Ascending aorta (tissue), 2 donors: ENCODE results near the gene ARMH4. TPM values are rescaled to one million over a fixed set of nuclear protein-coding genes. Genes with fewer than 3 reads are reported as not detected.

ENCODE experiments used
- DNase-seq, 2 donors: peaks; one replicate each; pipeline ENCODE4 v3.0.0-alpha.2; 2019; ENCODE audit warnings: low spot score in 2 of 2
- H3K27ac ChIP-seq, 2 donors: fragments of 200-600 bp; sonication (generic); one replicate each; pipeline ENCODE4 v1.5.1; 2016 to 2017; ENCODE audit warnings: mild to moderate bottlenecking in 1 of 2
- H3K27me3 ChIP-seq: fragments of 200-600 bp; sonication (generic); one replicate; pipeline ENCODE4 v1.5.1; 2017
- H3K36me3 ChIP-seq, 2 donors: fragments of 200-600 bp; sonication (generic); one replicate each; pipeline ENCODE4 v1.5.1; 2016
- H3K4me1 ChIP-seq, 2 donors: fragments of 200-600 bp; sonication (generic); one replicate each; pipeline ENCODE4 v1.5.1; 2016 to 2017; ENCODE audit warnings: mild to moderate bottlenecking in 1 of 2
- H3K4me3 ChIP-seq, 2 donors: fragments of 200-600 bp; sonication (generic); one replicate each; pipeline ENCODE4 v1.5.1; 2016 to 2017; ENCODE audit warnings: mild to moderate bottlenecking in 1 of 2
- H3K9me3 ChIP-seq, 2 donors: fragments of 200-600 bp; sonication (generic); one replicate each; pipeline ENCODE4 v1.5.1; 2016
- intact Hi-C: fragments of 100-400 bp; cut with DNase I; formaldehyde crosslinking; loops from one replicate; pipeline ENCODE4 v1.15.1; 2023
- total RNA-seq: library from RNA; depleted of rRNA; stranded (reverse); fragments of >200 nt; gene quantifications from one replicate; pipeline ENCODE4 v1.1.0, GENCODE V29; 2016
- TF ChIP-seq, protein P1 (sequence below), 3 experiments: fragments of 200-600 bp in 2 of 3; fragments of 450-650 bp in 1 of 3; sonication (generic) in 2 of 3; IDR thresholded peaks; one replicate each; pipeline ENCODE4 v1.5.1; 2016 to 2019; ENCODE audit warnings: antibody characterized with exemption in 3 of 3, mild to moderate bottlenecking in 1 of 3, moderate library complexity in 1 of 3

The ARMH4 gene
- total RNA-seq, 1 donor from 2014 or later: 3.8 TPM

- Histone ChIP-seq H3K27ac (no peak overlapping the region), H3K27me3 (no peaks in the 10 kb centered on the region), H3K36me3 (no peaks in the 10 kb centered on the region), H3K9me3 (no peaks in the 10 kb centered on the region), H3K4me1 (no peaks in the 10 kb centered on the region), H3K4me3 (no peak overlapping the region)
- TF ChIP-seq, protein P1, sequence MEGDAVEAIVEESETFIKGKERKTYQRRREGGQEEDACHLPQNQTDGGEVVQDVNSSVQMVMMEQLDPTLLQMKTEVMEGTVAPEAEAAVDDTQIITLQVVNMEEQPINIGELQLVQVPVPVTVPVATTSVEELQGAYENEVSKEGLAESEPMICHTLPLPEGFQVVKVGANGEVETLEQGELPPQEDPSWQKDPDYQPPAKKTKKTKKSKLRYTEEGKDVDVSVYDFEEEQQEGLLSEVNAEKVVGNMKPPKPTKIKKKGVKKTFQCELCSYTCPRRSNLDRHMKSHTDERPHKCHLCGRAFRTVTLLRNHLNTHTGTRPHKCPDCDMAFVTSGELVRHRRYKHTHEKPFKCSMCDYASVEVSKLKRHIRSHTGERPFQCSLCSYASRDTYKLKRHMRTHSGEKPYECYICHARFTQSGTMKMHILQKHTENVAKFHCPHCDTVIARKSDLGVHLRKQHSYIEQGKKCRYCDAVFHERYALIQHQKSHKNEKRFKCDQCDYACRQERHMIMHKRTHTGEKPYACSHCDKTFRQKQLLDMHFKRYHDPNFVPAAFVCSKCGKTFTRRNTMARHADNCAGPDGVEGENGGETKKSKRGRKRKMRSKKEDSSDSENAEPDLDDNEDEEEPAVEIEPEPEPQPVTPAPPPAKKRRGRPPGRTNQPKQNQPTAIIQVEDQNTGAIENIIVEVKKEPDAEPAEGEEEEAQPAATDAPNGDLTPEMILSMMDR (IDR thresholded peaks at IDR 0.05): no peak
- intact Hi-C loops: no loop called here
- DNase-seq: no peak
Measured at GRCh38 chr14:58145936-58146335, 6.1 kb downstream of the ARMH4 start.

GRCh38 chr14:58143106-58143505 is 8.9 kb downstream of the ARMH4 start:
- H3K27ac ChIP-seq: no peak overlapping the region
- no peaks in the 10 kb centered on the region for H3K27me3 ChIP-seq
- no peak overlapping the region for H3K4me3 ChIP-seq
- intact Hi-C loops: no loop called here
- no peaks in the 10 kb centered on the region for H3K9me3 ChIP-seq
- H3K4me1 ChIP-seq: no peaks in the 10 kb centered on the region
- TF ChIP-seq, protein P1 (IDR thresholded peaks at IDR 0.05): no peak
- H3K36me3 ChIP-seq: peaks cover 0 to 5% of the 10 kb centered on the region in 2 donors
- no peak for DNase-seq

DNA sequence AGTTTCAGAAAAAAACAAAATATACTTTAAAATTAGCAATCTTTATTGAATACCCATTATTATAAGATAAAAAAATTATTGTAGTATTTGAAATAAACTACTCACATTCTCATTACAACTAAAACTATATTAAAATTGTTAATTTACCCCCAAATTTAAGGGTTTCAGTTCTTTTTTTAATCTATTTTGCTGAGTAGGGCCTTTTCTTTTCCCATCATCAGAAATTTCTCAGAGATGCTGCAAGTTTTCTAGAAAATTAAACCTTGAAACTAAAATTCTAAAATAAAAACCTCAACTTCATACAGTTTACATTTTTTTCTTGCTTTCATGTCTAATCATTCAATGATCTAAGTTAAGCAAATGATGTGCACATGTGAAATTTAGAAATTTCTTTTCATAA is 10.1 kb downstream of the ARMH4 start:
- intact Hi-C loops: no loop called here
- TF ChIP-seq, protein P1 (IDR thresholded peaks at IDR 0.05): no peak
- Histone ChIP-seq H3K9me3 (no peaks in the 10 kb centered on the region), H3K27ac (no peak overlapping the region), H3K4me3 (no peak overlapping the region), H3K36me3 (peaks cover 0 to 7% of the 10 kb centered on the region in 2 donors), H3K27me3 (no peaks in the 10 kb centered on the region), H3K4me1 (no peaks in the 10 kb centered on the region)
- no peak for DNase-seq

- H3K9me3 ChIP-seq: no peaks in the 10 kb centered on the region
- no peak for DNase-seq
- H3K4me3 ChIP-seq: no peak overlapping the region
- intact Hi-C loops: no loop called here
- no peaks in the 10 kb centered on the region for H3K4me1 ChIP-seq
- H3K27me3 ChIP-seq: no peaks in the 10 kb centered on the region
- H3K36me3 ChIP-seq: peaks cover 0 to 7% of the 10 kb centered on the region in 2 donors
- no peak overlapping the region for H3K27ac ChIP-seq
- TF ChIP-seq, protein P1 (IDR thresholded peaks at IDR 0.05): no peak
Measured at GRCh38 chr14:58138714-58139482, 13.1 kb downstream of the ARMH4 start.

DNA sequence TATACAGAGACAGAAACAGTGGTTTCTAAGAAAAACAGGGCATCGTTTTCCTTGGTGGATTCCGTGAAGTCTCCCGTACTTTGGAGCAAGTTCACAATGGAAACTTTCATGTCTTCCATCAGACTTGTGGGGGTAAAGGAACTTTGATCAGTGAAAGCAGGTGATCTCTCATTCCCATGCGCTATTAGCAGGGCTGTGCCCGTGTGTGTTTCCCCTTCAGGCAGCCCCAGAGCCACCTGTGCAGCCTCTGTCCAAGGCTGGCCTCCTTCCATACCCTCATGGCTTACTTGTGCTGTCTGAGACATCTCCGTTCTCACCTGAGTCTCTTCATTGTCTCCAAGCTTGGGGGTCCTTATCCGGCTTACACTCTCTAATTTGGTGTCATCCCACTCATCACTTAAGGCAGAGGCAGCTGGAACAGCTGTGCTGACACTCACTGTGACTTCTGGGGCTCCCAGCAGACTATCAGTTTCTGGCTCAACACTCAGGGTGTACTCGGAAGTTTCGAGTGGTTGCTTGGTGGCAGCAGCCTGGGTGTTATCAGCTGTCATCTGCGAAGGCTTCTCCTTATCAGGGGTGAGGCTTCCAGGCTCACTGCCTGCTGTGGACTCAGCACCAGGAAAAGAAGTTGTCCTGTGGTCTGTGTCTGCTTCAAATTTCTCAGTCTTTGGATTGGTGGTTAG is 13.8 kb downstream of the ARMH4 start:
- H3K4me1 ChIP-seq: no peaks in the 10 kb centered on the region
- H3K4me3 ChIP-seq: no peak overlapping the region
- H3K36me3 ChIP-seq: peaks cover 0 to 7% of the 10 kb centered on the region in 2 donors
- H3K27ac ChIP-seq: no peak overlapping the region
- DNase-seq: no peak
- no peaks in the 10 kb centered on the region for H3K27me3 ChIP-seq
- no peaks in the 10 kb centered on the region for H3K9me3 ChIP-seq
- intact Hi-C loops: no loop called here
- TF ChIP-seq, protein P1 (IDR thresholded peaks at IDR 0.05): no peak
